Measurements from ENCODE around the gene ATG4B.

Gene ATG4B

GRCh38 chr2:241633561-241633960 lies 3.9 kb upstream of the ATG4B start:
- Histone ChIP-seq H2BK120ac (ENCODE audit: low read depth, low read length) (no peak overlapping the region), H2BK15ac (replicated peaks; ENCODE audit: low read depth) (no peak overlapping the region), H3K18ac (ENCODE audit: low read length) (no peak overlapping the region), H3K79me1 (ENCODE audit: low read length) (peaks cover 20% of the 10 kb centered on the region), H3K36me3 (ENCODE audit: control insufficient read depth, insufficient read depth, low read length) (peaks cover 8% of the 10 kb centered on the region), H3K27me3 (ENCODE audit: insufficient read depth, low read length, poor library complexity) (no peaks in the 10 kb centered on the region), H2BK5ac (ENCODE audit: low read length) (no peak overlapping the region), H3K79me2 (ENCODE audit: control insufficient read depth, insufficient read depth, low read length) (peaks cover 33% of the 10 kb centered on the region), H3K56ac (ENCODE audit: low read length) (no peak overlapping the region), H3K9ac (ENCODE audit: low read length) (no peak overlapping the region), H3K4me2 (ENCODE audit: low read length) (no peak overlapping the region), H4K5ac (ENCODE audit: low read length) (no peak overlapping the region), H3K4me3 (ENCODE audit: low read length) (no peak overlapping the region), H4K8ac (ENCODE audit: low read depth, low read length) (no peak overlapping the region), H3K27ac (ENCODE audit: low read depth, low read length) (no peak overlapping the region), H3K4ac (ENCODE audit: low read depth, low read length) (no peak overlapping the region), H2AK5ac (ENCODE audit: low read length) (no peak overlapping the region), H3K4me1 (ENCODE audit: control insufficient read depth, low read depth, low read length) (no peaks in the 10 kb centered on the region), H3K23ac (ENCODE audit: low read length) (no peak overlapping the region)
- WGBS (ENCODE audit: extremely low coverage, insufficient coverage, low lambda C conversion rate), result no CpG with 5 or more reads among the region's 17 CpGs
- no peak for DNase-seq

- H3K36me3 ChIP-seq (ENCODE audit: control insufficient read depth, insufficient read depth, low read length), result peaks cover 6% of the 10 kb centered on the region
- H4K5ac ChIP-seq (ENCODE audit: low read length), result no peak overlapping the region
- no peak overlapping the region for H3K23ac ChIP-seq (ENCODE audit: low read length)
- peak; percentile 8 for DNase-seq
- H3K27ac ChIP-seq (ENCODE audit: low read depth, low read length), result no peak overlapping the region
- H2AK5ac ChIP-seq (ENCODE audit: low read length), result no peak overlapping the region
- H3K79me2 ChIP-seq (ENCODE audit: control insufficient read depth, insufficient read depth, low read length), result peaks cover 50% of the 10 kb centered on the region
- H2BK5ac ChIP-seq (ENCODE audit: low read length), result no peak overlapping the region
- H3K4me2 ChIP-seq (ENCODE audit: low read length), result peak overlapping the region; percentile 56
- H3K56ac ChIP-seq (ENCODE audit: low read length), result peak overlapping the region; percentile 68
- no peak overlapping the region for H3K18ac ChIP-seq (ENCODE audit: low read length)
- H3K79me1 ChIP-seq (ENCODE audit: low read length), result peaks cover 27% of the 10 kb centered on the region
- peak overlapping the region; percentile 80 for H3K9ac ChIP-seq (ENCODE audit: low read length)
- H4K8ac ChIP-seq (ENCODE audit: low read depth, low read length), result no peak overlapping the region
- H2BK120ac ChIP-seq (ENCODE audit: low read depth, low read length), result no peak overlapping the region
- no peak overlapping the region for H3K4ac ChIP-seq (ENCODE audit: low read depth, low read length)
- no CpG with 5 or more reads among the region's 6 CpGs for WGBS (ENCODE audit: extremely low coverage, insufficient coverage, low lambda C conversion rate)
- H3K4me1 ChIP-seq (ENCODE audit: control insufficient read depth, low read depth, low read length), result no peaks in the 10 kb centered on the region
- H3K4me3 ChIP-seq (ENCODE audit: low read length), result peak overlapping the region; percentile 30
- no peak overlapping the region for H2BK15ac ChIP-seq (replicated peaks; ENCODE audit: low read depth)
- no peaks in the 10 kb centered on the region for H3K27me3 ChIP-seq (ENCODE audit: insufficient read depth, low read length, poor library complexity)
These were observed 1.7 kb upstream of the ATG4B start for GRCh38 chr2:241635756-241636155.

- H3K4me1 ChIP-seq (ENCODE audit: control insufficient read depth, low read depth, low read length), result no peaks in the 10 kb centered on the region
- H3K56ac ChIP-seq (ENCODE audit: low read length), result peak overlapping the region; percentile 93
- peak overlapping the region; percentile 65 for H3K4me3 ChIP-seq (ENCODE audit: low read length)
- no peak overlapping the region for H2AK5ac ChIP-seq (ENCODE audit: low read length)
- H3K9ac ChIP-seq (ENCODE audit: low read length), result peak overlapping the region; percentile 80
- no peak overlapping the region for H4K5ac ChIP-seq (ENCODE audit: low read length)
- H3K36me3 ChIP-seq (ENCODE audit: control insufficient read depth, insufficient read depth, low read length), result peaks cover 6% of the 10 kb centered on the region
- peak; percentile 58 for DNase-seq
- H3K18ac ChIP-seq (ENCODE audit: low read length), result peak overlapping the region; percentile 75
- no peak overlapping the region for H2BK5ac ChIP-seq (ENCODE audit: low read length)
- no peak overlapping the region for H2BK120ac ChIP-seq (ENCODE audit: low read depth, low read length)
- H4K8ac ChIP-seq (ENCODE audit: low read depth, low read length), result peak overlapping the region; percentile 87
- H3K27ac ChIP-seq (ENCODE audit: low read depth, low read length), result peak overlapping the region; percentile 96
- no peak overlapping the region for H3K4ac ChIP-seq (ENCODE audit: low read depth, low read length)
- H3K4me2 ChIP-seq (ENCODE audit: low read length), result peak overlapping the region; percentile 76
- no peak overlapping the region for H3K23ac ChIP-seq (ENCODE audit: low read length)
- WGBS (ENCODE audit: extremely low coverage, insufficient coverage, low lambda C conversion rate), result no CpG with 5 or more reads among the region's 97 CpGs
- no peak overlapping the region for H2BK15ac ChIP-seq (replicated peaks; ENCODE audit: low read depth)
- peaks cover 27% of the 10 kb centered on the region for H3K79me1 ChIP-seq (ENCODE audit: low read length)
- no peaks in the 10 kb centered on the region for H3K27me3 ChIP-seq (ENCODE audit: insufficient read depth, low read length, poor library complexity)
- peaks cover 53% of the 10 kb centered on the region for H3K79me2 ChIP-seq (ENCODE audit: control insufficient read depth, insufficient read depth, low read length)
These were observed 1.1 kb upstream of the ATG4B start for GRCh38 chr2:241636182-241637017.

GRCh38 chr2:241637795-241638660 lies 535 bp downstream of the ATG4B start:
- Histone ChIP-seq H3K36me3 (ENCODE audit: control insufficient read depth, insufficient read depth, low read length) (peaks cover 1% of the 10 kb centered on the region), H3K79me2 (ENCODE audit: control insufficient read depth, insufficient read depth, low read length) (peaks cover 60% of the 10 kb centered on the region), H3K4me1 (ENCODE audit: control insufficient read depth, low read depth, low read length) (no peaks in the 10 kb centered on the region), H3K9ac (ENCODE audit: low read length) (peak overlapping the region; percentile 92), H2BK120ac (ENCODE audit: low read depth, low read length) (no peak overlapping the region), H2AK5ac (ENCODE audit: low read length) (no peak overlapping the region), H3K4ac (ENCODE audit: low read depth, low read length) (peak overlapping the region; percentile 26), H3K27me3 (ENCODE audit: insufficient read depth, low read length, poor library complexity) (no peaks in the 10 kb centered on the region), H4K8ac (ENCODE audit: low read depth, low read length) (no peak overlapping the region), H2BK15ac (replicated peaks; ENCODE audit: low read depth) (no peak overlapping the region), H3K56ac (ENCODE audit: low read length) (peak overlapping the region; percentile 95), H3K23ac (ENCODE audit: low read length) (peak overlapping the region; percentile 66), H2BK5ac (ENCODE audit: low read length) (no peak overlapping the region), H3K4me3 (ENCODE audit: low read length) (peak overlapping the region; percentile 86), H4K5ac (ENCODE audit: low read length) (no peak overlapping the region), H3K4me2 (ENCODE audit: low read length) (peak overlapping the region; percentile 67), H3K27ac (ENCODE audit: low read depth, low read length) (peak overlapping the region; percentile 82), H3K18ac (ENCODE audit: low read length) (peak overlapping the region; percentile 21), H3K79me1 (ENCODE audit: low read length) (peaks cover 28% of the 10 kb centered on the region)
- no CpG with 5 or more reads among the region's 67 CpGs for WGBS (ENCODE audit: extremely low coverage, insufficient coverage, low lambda C conversion rate)
- no peak for DNase-seq

GRCh38 chr2:241638940-241639339 lies 1.4 kb downstream of the ATG4B start:
- Histone ChIP-seq H3K4me3 (ENCODE audit: low read length) (no peak overlapping the region), H3K27me3 (ENCODE audit: insufficient read depth, low read length, poor library complexity) (no peaks in the 10 kb centered on the region), H3K23ac (ENCODE audit: low read length) (no peak overlapping the region), H2BK15ac (replicated peaks; ENCODE audit: low read depth) (no peak overlapping the region), H3K27ac (ENCODE audit: low read depth, low read length) (no peak overlapping the region), H3K56ac (ENCODE audit: low read length) (no peak overlapping the region), H3K4me2 (ENCODE audit: low read length) (no peak overlapping the region), H3K18ac (ENCODE audit: low read length) (no peak overlapping the region), H4K8ac (ENCODE audit: low read depth, low read length) (no peak overlapping the region), H2BK5ac (ENCODE audit: low read length) (no peak overlapping the region), H3K9ac (ENCODE audit: low read length) (no peak overlapping the region), H2BK120ac (ENCODE audit: low read depth, low read length) (no peak overlapping the region), H3K4ac (ENCODE audit: low read depth, low read length) (no peak overlapping the region), H3K36me3 (ENCODE audit: control insufficient read depth, insufficient read depth, low read length) (no peaks in the 10 kb centered on the region), H3K79me2 (ENCODE audit: control insufficient read depth, insufficient read depth, low read length) (peaks cover 66% of the 10 kb centered on the region), H4K5ac (ENCODE audit: low read length) (no peak overlapping the region), H2AK5ac (ENCODE audit: low read length) (no peak overlapping the region), H3K4me1 (ENCODE audit: control insufficient read depth, low read depth, low read length) (no peaks in the 10 kb centered on the region), H3K79me1 (ENCODE audit: low read length) (peaks cover 27% of the 10 kb centered on the region)
- no peak for DNase-seq
- WGBS (ENCODE audit: extremely low coverage, insufficient coverage, low lambda C conversion rate), result no CpG with 5 or more reads among the region's 14 CpGs

Measured in mesendoderm (in vitro differentiated cells).